Activated CD4-positive, alpha-beta T cell treated with anti-CD3 and anti-CD28 coated beads, Interleukin-2, amount 50 U/mL, for 24 hours (primary cell): ENCODE measurements around the gene CBX1.
"Not testable (repeated sequence)": the region's sequence is repeated elsewhere in the genome, so short reads cannot be mapped to it uniquely, and the experiment has no call there.

Experiments used
- DNase-seq, 2 donors: peaks; one replicate each; pipeline ENCODE4 v3.0.0-alpha.2; 2020; ENCODE audit warnings: low read depth in 1 of 2, low spot score in 1 of 2

CBX1 gene

DNA sequence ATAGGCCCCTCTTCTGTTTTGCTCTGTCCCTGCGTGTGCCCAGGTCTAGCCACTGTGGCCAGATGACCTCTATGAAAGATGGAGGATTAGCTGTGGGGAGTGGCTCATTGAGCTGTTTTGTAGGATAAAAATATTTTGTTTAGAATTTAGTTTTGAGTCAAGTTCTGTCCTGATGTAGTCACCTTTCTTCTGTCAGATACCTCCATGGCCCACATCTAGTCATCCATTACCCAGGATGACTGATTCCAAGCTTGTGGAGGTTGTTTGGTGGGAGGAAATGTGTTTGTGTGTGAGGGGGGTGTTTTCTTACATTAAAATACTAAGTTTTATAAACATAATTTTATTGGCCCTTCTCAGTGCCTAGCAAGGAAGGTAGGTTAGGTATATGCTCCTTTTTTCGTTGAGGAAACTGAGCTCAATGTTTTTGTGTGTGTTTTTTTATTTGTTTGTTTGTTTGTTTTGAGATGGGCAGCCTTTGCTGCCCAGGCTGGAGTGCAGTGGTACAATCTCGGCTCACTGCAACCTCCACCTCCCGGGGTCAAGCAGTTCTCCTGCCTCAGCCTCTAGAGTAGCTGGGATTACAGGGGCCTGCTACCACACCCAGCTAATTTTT lies 22.6 kb upstream of the CBX1 start:
- no peak for DNase-seq

DNA sequence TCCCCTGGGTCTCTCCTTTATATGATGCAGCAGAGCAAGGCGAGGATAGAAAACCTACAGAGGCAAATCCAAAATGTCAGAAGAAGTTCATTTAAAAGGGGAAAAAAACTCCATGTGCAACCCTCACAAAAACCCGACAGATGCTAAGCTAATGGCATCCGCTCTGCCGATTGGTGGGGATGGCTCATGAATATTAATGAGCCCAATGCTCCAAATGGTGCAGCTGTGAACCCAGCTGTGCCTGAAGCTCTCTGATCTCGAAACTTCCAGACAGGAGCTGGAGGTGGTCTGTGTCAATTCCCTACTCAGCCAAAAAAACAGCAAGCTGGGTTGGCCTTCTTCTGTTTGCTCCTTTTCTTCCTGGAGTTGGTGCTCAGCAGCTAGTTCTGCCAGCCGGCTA lies 21.8 kb upstream of the CBX1 start:
- no peak for DNase-seq

DNA sequence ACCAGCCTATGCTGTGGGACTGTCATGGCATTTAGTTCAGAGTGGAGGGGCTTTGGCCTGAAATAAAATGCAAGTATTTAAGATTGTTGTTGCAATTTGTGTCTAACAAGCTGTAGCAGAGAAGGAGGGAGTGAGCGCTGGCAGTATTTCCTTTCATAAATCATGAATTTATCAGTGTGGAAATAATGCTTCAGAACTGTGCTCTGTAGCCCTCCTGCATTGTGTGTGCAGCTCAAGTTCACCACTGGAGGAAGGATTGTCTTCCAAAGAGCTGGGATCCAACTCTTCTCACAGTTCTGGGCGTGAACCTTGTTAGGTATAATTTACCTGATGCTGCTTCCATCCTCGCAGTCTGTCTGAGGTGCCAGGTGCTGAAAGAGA lies 21.4 kb upstream of the CBX1 start:
- DNase-seq: no peak

DNA sequence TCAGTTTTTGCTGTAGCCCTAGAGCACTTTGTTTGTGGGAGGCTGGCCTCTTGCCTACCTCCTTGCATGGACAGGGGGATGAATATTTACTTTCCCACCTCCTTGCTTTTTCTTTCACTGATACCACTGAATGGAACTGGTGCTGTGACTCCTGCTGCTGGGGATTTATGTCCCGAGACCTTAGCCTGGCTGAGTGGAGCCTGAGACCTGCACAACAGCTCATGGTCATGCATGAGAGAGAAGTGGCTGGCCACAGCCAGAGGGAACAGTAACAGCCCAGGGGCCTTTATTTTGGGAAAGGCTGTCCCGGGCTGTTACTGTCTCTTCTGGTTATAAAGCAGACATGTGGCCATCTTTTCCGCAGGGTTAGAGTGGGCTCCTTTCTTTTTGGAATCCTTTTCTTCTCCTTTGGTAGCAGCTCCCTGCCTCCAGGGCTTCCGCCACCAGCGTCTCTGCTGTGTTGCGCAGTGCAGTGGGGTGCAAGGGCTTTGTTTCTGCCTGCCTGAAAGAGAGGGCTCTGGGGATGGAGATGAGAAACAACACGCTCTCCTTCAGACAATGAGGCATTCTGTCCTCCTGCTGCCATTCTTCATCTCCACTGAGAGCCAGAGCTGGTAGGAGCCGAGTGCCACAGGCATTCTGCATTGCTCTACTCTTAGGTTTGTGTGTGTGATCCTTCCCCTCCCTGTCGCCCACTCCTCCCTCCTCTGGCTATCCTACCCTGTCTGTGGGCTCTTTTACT lies 20.8 kb upstream of the CBX1 start:
- no peak for DNase-seq

DNA sequence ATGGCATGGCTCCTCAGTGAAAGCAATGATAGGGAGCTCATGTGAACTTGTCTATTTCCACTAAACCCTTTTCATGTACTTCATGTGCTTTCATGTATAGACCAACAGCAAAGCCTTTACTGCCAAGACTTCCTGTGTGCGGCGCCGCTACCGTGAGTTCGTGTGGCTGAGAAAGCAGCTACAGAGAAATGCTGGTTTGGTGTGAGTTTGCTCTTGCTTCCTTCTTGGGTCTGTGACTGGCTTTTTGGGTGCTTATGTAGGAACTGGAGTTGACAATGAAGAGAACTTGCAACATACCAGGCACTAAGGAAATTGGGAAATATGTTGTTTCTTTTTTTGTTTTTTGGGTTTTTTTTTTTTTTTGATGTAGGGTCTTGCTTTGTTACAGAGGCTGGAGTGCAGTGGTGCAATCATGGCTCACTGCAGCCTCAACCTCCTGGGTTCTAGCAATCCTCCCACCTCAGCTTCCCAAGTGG lies 12.0 kb upstream of the CBX1 start:
- DNase-seq: no peak

DNA sequence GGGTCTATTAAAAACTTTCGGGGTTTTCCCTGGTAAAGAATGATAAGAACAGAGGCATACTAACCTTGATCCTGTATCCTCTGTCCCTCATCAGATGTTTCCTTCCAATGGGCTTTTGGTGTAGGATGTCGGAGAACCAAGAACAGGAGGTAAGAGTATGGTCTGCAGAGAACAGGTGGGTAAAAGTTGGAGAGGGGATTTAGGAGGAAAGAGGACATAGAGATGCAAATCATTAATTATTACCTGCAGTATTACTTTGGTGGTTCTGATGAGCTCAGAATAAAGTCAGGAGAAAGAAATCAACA lies 10.6 kb upstream of the CBX1 start:
- DNase-seq: no peak

DNA sequence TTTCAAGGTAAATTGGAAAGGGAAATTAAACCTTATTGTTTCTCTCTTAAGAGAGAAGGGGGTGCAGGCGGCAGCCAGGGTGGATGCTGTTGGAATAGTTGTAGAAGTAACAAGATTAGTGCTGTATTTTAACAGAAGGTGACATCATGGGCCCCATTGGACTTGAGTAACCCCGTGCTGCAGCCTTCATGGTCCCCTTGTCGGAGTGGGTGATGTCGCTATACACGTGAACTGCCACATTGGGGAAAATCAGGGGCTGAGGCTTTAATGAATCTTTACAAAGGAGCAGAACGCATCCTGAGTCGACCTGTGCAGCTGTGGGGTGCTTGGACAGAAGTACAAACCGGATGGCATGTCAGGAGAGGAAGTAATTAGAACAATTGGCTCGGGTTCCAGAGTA lies 9.5 kb upstream of the CBX1 start:
- DNase-seq: no peak

DNA sequence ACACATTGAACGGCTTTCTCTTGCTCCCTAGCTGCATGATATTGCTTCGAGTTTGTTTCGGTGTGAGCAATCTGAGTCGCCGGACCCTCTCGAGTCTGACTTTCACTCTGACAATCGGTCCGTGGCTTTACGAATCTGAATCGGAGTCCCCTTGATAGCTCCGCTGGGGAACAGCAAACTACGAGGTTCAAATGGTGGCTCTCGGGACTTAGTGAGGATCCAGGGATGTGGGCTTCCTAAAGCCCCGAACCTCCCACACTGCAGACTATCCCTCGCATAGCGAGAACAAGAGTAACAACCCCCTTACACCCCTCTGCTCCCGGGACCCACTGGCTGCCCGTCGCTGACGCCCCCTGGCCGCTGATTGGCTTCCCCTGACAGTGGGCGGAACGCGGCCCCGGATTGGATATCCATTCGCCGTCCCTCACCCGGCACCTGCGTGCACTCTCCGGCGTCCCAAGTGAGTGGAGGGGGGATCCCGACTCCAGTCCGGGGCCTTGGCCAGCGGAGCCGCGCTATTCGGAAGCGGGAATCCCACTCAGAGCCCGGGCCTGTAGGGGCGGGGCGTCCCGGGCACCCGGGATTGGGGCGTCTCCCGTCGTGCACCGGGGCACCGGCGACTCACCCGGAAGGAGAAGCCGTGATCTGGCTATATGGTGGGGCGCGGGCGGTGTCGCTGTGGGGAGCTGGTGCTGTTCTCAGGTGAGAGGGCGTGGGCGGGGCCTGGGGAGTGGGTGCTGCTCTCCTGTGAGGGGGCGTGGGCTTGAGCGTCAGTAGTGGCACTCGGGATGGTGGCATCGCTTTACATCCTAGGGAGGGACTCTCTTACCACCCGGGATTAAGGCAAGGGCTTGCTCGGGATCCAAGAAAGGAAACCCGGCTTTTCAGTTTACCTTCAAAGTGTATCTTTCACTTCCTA lies 6.1 kb upstream of the CBX1 start, which contains the start of gene SNX11:
SNX11 (plus strand) TSS at position 630 of the 919 bp plus-strand sequence. CDS start 4,278 bp downstream, outside the sequence.
- peak; percentile 88 to 91 for DNase-seq

DNA sequence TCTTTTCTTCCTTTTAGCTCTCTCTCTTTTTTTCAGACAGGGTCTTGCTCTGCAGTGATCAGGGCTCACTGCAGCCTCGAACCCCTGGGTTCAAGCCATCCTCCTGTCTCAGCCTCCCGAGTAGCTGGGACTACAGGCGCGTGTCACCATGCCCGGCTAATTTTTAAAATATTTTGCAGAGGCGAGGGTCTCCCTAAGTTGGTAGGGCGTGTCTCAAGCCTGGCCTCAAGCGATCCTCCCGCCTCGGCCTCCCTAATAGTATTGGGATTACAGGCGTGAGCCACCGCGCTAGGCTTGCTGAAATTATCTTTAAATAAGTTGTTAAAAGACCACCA lies 5.5 kb upstream of the CBX1 start:
- no peak for DNase-seq

DNA sequence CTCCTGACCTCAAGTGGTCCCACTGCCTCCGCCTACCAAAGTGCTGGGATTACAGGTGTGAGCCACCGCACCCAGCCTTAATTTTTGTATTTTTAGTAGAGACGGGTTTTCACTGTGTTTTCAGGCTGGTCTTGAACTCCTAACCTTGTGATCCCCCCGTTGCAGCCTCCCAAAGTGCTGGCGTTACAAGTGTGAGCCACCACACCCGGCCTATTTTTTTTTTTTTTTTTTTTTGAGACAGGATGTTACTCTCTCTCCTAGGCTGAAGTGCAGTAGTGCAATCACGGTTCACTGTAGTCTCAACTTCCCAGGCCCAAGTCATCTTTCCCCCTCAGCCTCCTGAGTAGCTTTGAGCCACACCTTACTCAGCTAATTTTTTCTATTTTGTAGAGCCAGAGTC lies 3.2 kb upstream of the CBX1 start:
- no peak for DNase-seq

DNA sequence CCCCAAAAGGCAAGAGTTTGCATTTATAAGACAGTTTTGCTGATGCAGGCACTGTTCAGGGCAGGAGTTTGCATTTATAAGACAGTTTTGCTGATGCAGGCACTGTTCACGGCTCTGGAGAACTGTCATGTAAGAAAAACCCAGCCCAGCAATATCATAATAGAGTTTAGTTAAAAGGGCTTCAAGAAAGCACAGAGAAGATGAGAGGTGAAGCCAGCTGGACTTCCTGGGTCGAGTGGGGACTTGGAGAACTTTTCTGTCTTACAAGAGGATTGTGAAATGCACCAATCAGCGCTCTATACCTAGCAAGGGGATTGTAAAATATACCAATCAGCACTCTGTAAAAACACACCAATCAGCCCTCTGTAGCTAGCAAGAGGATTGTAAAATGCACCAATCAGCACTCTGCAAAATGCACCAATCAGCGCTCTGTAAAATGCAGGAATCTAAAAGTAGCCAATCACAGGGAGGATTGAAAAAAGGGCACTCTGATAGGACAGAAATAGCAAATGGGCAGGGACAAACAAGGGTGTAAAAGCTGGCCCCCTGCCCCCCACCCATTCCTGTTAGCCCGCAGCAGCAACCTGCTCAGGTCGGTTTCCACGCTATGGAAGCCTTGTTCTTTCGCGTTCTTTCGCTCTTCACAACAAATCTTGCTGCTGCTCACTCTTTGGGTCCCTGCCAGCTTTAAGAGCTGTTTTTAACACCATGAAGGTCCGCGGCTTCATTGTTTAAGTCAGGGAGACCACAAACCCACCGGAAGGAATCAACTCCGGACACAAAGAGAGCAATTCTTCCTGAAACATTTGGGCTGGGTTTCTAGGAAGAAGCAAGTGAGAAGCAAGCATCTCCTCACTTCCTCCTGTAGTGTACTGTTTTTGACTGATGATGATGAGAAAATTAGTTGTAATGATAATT lies 1.8 kb upstream of the CBX1 start:
- DNase-seq: no peak

DNA sequence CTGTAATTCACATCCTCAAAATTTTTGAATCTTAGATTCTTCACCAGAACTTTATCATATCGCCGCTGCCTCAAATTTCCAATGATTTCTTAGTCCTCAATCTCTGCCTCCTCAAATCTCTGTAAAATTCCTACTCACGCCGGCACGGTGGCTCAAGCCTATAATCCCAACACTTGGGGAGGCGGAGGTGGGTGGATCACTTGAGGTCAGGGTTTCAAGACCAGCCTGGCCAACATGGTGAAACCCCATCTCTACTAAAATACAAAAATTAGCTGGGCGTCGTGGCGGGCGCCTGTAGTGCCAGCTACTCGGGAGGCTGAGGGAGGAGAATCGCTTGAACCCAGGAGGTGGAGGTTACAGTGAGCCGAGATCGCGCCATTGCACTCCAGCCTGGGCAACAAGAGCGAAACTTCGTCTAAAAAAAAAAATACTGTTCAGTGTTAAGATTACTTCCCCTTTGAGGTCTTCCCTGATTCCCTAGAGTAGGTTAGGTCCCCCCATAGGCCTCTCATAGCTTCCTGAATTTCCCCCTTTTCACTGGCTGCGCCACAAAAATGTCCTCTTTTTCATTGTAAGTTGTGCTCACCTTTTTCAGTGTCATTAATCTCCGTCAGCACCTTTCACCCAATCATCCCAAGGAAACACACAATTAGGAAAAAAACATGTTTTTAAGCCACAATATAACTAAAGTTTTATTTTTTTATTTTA lies 919 bp upstream of the CBX1 start:
- no peak for DNase-seq

DNA sequence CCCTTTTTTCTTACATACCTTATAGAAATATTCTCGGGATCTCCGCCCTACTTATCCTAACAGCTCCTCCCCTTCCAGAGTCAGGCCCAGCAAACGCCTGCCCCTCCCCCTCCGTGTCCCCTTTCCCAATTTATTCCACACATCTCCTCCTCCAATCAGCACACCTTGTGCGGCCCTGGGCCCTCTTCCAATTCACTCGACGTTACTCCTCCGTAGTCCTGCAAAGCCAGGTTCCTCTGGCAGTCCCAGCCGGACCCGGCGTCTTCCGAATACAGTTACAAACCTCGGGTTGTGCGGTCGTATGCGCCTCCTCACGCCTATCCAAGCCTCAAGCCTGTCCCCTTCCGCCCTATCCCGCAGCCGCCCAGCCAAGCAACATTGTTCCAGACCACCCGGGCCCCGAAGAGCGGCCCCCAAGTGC lies 677 bp downstream of the CBX1 start:
- DNase-seq: no peak

DNA sequence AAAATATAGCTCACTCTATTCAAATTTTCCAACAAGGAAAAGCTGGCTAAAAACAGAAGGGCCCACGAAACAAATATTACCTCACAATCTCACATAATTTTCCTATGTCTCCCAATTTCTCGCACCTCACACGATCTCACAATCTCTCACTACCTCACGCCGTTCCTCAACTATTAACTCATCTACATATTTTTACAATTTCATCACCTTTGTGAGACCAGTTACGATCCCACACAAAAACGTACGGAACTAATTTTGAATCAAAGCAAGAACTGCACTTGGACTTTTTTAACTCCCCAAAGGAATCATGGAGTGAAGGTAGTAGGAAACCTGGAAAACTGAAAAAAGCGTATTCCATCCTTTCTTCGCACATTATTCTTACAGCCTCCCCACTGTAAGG lies 1.1 kb downstream of the CBX1 start:
- no peak for DNase-seq

DNA sequence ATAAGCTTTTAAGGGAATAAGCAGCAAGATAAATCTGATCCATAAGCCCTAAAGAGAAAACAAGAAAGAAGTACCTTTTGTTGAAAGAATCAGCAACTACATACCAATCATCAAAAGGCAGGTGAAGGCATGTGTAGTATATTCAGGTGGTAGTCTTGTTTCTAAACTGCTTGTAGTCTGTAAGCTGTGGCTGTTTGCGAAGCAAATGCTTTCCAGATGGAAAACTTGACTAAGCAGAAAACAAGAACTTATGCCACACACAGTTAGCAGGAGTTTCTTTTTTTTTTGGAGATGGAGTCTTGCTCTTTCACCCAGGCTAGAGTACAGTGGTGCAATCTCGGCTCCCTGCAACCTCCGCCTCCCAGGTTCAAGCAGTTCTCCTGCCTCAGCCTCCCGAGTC lies 5.7 kb downstream of the CBX1 start:
- no peak for DNase-seq

DNA sequence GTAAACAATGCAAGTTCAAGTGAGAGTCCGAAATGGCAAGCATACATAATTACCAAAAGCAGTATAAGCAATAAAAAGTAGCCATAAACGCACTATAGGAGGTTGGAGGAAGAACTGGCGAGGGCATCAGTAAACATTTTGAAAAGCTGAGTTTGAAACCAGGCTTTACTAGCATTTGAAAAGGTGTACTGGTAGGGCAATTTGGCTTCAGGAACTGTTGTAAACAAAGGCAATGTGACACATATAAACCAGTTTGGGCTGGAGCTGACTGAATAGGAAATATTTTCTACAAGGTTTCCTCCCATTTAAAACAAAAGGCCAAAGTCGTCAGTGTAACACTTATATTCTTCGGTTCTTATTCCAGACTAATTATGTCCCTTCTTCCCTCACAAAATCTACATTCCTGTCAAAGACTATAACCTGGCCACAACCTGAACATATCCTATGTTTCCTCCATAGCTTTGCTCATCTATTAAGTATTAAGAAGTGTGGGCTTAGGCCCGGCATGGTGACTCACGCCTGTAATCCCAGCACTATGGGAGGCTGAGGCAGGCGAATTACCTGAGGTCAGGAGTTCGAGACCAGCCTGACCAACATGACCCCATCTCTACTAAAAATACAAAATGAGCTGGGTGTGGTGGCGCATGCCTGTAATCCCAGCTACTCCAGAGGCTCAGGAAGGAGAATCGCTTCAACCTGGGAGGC lies 7.8 kb downstream of the CBX1 start:
- DNase-seq: no peak

DNA sequence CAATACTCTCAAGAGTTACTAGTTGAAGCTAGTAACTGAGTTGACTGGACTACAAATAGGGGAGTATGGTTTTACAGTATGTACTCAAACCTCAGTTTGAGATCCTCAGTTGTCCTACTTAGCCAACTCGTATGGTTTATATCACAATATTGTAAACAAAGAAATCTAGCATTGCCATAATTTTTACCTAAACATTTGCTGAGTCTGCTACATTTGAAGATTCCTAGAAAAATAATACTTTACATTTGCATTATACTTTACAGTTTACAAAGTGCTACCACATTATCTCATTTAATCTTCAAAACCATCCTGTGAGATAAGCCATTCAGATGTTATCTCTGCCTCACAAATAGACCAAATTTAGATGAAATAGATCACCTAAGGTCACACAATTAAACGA lies 16.3 kb downstream of the CBX1 start:
- no peak for DNase-seq

DNA sequence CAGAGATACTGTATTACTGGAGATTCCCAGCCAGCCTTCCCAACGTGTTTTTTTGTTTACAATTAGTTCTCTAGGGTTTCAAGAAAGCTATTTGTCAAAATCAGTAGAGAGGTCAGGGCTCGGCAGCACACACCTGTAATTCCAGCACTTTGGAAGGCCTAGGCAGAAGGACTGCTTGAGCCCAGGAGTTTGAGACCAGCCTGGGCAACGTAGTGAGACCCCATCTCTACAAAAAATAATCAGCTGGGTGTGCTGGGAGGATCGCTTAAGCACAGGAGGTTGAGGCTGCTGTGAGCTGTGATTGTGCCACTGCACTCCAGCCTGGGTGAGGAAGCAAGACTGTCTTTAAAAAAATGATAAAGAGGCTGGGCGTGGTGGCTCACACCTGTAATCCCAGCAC lies 19.4 kb downstream of the CBX1 start:
- DNase-seq: no peak

DNA sequence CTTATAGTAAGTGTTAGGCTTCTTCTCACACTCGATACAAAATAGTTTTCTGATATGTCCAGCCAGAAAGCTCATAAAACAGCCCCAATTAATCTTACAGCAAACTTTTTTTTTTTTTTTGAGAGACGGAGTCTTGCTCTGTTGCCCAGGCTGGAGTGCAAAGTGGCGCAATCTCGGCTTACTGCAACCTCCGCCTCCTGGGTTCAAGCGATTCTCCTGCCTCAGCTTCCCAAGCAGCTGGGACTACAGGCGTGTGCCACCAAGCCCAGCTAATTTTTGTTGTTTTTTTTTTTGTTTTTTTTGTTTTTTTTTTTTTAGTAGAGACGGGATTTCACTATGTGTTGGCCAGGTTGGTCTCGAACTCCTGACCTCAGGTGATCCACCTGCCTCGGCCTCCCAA lies 24.1 kb downstream of the CBX1 start:
- DNase-seq: not testable (repeated sequence)
